ENCODE measurements around the gene LCN12. TPM values are rescaled to one million over a fixed set of nuclear protein-coding genes. Genes with fewer than 3 reads are reported as not detected.

Gene LCN12
- total RNA-seq, 1 donor from 2014 or later = 1.2 TPM

- TF ChIP-seq, protein P1, sequence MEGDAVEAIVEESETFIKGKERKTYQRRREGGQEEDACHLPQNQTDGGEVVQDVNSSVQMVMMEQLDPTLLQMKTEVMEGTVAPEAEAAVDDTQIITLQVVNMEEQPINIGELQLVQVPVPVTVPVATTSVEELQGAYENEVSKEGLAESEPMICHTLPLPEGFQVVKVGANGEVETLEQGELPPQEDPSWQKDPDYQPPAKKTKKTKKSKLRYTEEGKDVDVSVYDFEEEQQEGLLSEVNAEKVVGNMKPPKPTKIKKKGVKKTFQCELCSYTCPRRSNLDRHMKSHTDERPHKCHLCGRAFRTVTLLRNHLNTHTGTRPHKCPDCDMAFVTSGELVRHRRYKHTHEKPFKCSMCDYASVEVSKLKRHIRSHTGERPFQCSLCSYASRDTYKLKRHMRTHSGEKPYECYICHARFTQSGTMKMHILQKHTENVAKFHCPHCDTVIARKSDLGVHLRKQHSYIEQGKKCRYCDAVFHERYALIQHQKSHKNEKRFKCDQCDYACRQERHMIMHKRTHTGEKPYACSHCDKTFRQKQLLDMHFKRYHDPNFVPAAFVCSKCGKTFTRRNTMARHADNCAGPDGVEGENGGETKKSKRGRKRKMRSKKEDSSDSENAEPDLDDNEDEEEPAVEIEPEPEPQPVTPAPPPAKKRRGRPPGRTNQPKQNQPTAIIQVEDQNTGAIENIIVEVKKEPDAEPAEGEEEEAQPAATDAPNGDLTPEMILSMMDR (conservative IDR thresholded peaks at IDR 0.05; ENCODE audit: low read depth, low read length) = no peak
- H3K4me3 ChIP-seq (ENCODE audit: low read depth, low read length) = no peak overlapping the region
- DNase-seq (ENCODE audit: low read depth) = no peak
Measured at GRCh38 chr9:136960938-136961275, 8.8 kb downstream of the LCN12 start.

GRCh38 chr9:136961279-136962065 is 9.4 kb downstream of the LCN12 start:
- TF ChIP-seq, protein P1 (conservative IDR thresholded peaks at IDR 0.05; ENCODE audit: low read depth, low read length) = no peak

GRCh38 chr9:136962163-136962562 is 10.1 kb downstream of the LCN12 start:
- TF ChIP-seq, protein P1 (conservative IDR thresholded peaks at IDR 0.05; ENCODE audit: low read depth, low read length) = no peak
- H3K4me3 ChIP-seq (ENCODE audit: low read depth, low read length) = no peak overlapping the region
- no peak for DNase-seq (ENCODE audit: low read depth)

More at GRCh38 chr9:136961279-136962065, 9.4 kb downstream of the LCN12 start:
- H3K4me3 ChIP-seq (ENCODE audit: low read depth, low read length) = no peak overlapping the region
- no peak for DNase-seq (ENCODE audit: low read depth)

DNA sequence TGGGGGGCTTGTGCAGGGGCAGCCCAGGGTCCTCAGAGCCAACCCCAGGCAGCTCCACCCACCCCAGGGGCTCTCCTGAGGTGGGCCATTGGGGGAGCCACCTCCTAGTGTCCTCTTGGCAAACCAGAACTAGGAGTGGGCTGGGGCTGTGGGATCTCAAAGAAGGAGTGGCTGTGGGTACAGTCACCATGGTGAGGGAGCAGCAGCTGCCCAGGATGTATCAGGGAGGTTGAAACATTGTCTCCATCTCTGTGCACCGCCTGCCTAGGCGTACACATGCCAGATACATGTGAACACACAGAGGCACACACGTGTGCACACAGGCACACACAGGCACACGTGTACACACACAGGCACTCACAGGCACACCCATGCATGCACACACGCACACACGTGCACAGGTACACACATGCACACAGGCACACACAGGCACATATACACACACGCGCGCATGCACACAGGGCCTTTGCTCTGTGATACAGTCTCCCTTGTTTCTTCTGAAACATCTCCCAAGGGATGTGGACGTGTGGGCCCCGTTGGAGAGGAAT is 10.7 kb downstream of the LCN12 start:
- H3K4me3 ChIP-seq (ENCODE audit: low read depth, low read length) = no peak overlapping the region
- DNase-seq (ENCODE audit: low read depth) = no peak
- TF ChIP-seq, protein P1 (conservative IDR thresholded peaks at IDR 0.05; ENCODE audit: low read depth, low read length) = no peak

DNA sequence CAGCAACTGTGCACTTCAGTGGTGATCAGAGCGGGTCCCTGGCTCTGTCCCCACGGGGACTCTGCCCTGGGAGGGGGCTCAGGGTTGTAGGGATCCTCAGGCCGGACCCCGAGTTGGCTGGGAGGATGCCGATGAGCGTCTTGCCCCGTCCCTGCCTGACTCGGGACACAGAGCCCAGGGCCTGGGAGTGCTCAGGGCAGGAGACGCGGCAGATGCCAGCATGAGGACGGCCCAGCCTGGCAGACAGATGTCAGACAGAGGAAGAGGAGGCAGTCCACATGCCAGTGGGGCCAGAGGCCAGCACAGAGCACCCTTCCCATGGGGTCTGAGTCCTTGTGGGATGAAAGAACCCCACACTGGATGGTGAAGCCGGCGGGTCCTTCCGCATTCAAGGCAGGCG is 11.3 kb downstream of the LCN12 start:
- DNase-seq (ENCODE audit: low read depth) = no peak
- no peak overlapping the region for H3K4me3 ChIP-seq (ENCODE audit: low read depth, low read length)
- TF ChIP-seq, protein P1 (conservative IDR thresholded peaks at IDR 0.05; ENCODE audit: low read depth, low read length) = no peak

- H3K4me3 ChIP-seq (ENCODE audit: low read depth, low read length) = no peak overlapping the region
- TF ChIP-seq, protein P1 (conservative IDR thresholded peaks at IDR 0.05; ENCODE audit: low read depth, low read length) = no peak
- no peak for DNase-seq (ENCODE audit: low read depth)
Measured at GRCh38 chr9:136963751-136964150, 11.7 kb downstream of the LCN12 start.

Data from epithelial cell of proximal tubule (primary cell).